Right lobe of liver (tissue), 4 donors: ENCODE data around the gene ZDHHC14.

ENCODE experiments used
- CTCF ChIP-seq, 4 donors: fragments of 200-600 bp in 3 of 4; fragments of 450-650 bp in 1 of 4; IDR thresholded peaks; one replicate each; pipeline versions ENCODE4 v1.5.1 to v1.8.0; 2016 to 2022; ENCODE audit warnings: antibody characterized with exemption in 4 of 4, mild to moderate bottlenecking in 2 of 4
- POLR2A ChIP-seq: fragments of 450-650 bp; IDR thresholded peaks from one replicate; pipeline ENCODE4 v1.6.1; 2017; ENCODE audit warnings: antibody characterized with exemption, mild to moderate bottlenecking
- donor health status: DM: no; HTN: no; CAD: no.
- donor health status: DM: no; HTN: no; CAD: no.
- donor health status: DM: no; HTN: yes; CAD: no.

- TF ChIP-seq CTCF (IDR thresholded peaks at IDR 0.05) (no peak), POLR2A (no peak)
Observed at GRCh38 chr6:157496534-157497095, 115.6 kb downstream of the ZDHHC14 start.
